22Rv1 (cell line): Measurements from ENCODE around the gene CCDC74B.
"Not testable (repeated sequence)": the region's sequence is repeated elsewhere in the genome, so short reads cannot be mapped to it uniquely, and the experiment has no call there.

Source experiments
- H3K27ac ChIP-seq: fragments of 450-650 bp; 2 replicates; pipeline ENCODE4 v1.5.1; 2017
- CTCF ChIP-seq: fragments of 450-650 bp; IDR thresholded peaks from 2 replicates; pipeline ENCODE4 v1.5.1; 2017; ENCODE audit warnings: mild to moderate bottlenecking
- ZFX ChIP-seq: fragments of 450-650 bp; IDR thresholded peaks from 2 replicates; pipeline ENCODE4 v1.6.1; 2017; ENCODE audit warnings: antibody characterized with exemption, borderline replicate concordance

Gene CCDC74B

GRCh38 chr2:130155956-130156623 is 11.2 kb upstream of the CCDC74B start:
- not testable (repeated sequence) for H3K27ac ChIP-seq
- TF ChIP-seq CTCF = peak; percentile 61

GRCh38 chr2:130154773-130155765 is 10.2 kb upstream of the CCDC74B start:
- no peak for TF ChIP-seq CTCF
- H3K27ac ChIP-seq = no peak overlapping the region

GRCh38 chr2:130154423-130154770 is 9.5 kb upstream of the CCDC74B start:
- H3K27ac ChIP-seq = not testable (repeated sequence)

GRCh38 chr2:130153721-130154422 is 9.0 kb upstream of the CCDC74B start:
- not testable (repeated sequence) for H3K27ac ChIP-seq

- H3K27ac ChIP-seq = no peak overlapping the region
- no peak for TF ChIP-seq ZFX
- no peak for TF ChIP-seq CTCF
Observed at GRCh38 chr2:130152816-130153595, 8.1 kb upstream of the CCDC74B start.

GRCh38 chr2:130152136-130152815 is 7.4 kb upstream of the CCDC74B start:
- H3K27ac ChIP-seq = not testable (repeated sequence)

GRCh38 chr2:130151145-130151512 is 6.2 kb upstream of the CCDC74B start:
- H3K27ac ChIP-seq = not testable (repeated sequence)

GRCh38 chr2:130150181-130151144 is 5.6 kb upstream of the CCDC74B start:
- no peak overlapping the region for H3K27ac ChIP-seq

GRCh38 chr2:130148515-130148914 is 3.6 kb upstream of the CCDC74B start:
- H3K27ac ChIP-seq = not testable (repeated sequence)

More at GRCh38 chr2:130150181-130151144, 5.6 kb upstream of the CCDC74B start:
- no peak for TF ChIP-seq ZFX
- no peak for TF ChIP-seq CTCF

GRCh38 chr2:130143266-130144039 is 1.5 kb downstream of the CCDC74B start:
- not testable (repeated sequence) for H3K27ac ChIP-seq

GRCh38 chr2:130142396-130143265 is 2.3 kb downstream of the CCDC74B start:
- not testable (repeated sequence) for H3K27ac ChIP-seq
